Measurements from ENCODE around the gene AADACL2.
"Not testable (repeated sequence)": the region's sequence is repeated elsewhere in the genome, so short reads cannot be mapped to it uniquely, and the experiment has no call there.

Gene AADACL2

GRCh38 chr3:151733613-151734012 is at the start of gene AADACL2:
Gene AADACL2, plus strand, starts transcription at chr3:151733927. Its CDS starts 109 bp downstream, at chr3:151734036.
- DNase-seq (ENCODE audit: low read depth): peak; percentile 47

GRCh38 chr3:151684094-151684493 is 49.6 kb upstream of the AADACL2 start:
- no peak for DNase-seq (ENCODE audit: low read depth)

GRCh38 chr3:151686257-151686656 is 47.5 kb upstream of the AADACL2 start:
- no peak for DNase-seq (ENCODE audit: low read depth)

GRCh38 chr3:151687076-151687475 is 46.7 kb upstream of the AADACL2 start:
- DNase-seq (ENCODE audit: low read depth): no peak

DNA sequence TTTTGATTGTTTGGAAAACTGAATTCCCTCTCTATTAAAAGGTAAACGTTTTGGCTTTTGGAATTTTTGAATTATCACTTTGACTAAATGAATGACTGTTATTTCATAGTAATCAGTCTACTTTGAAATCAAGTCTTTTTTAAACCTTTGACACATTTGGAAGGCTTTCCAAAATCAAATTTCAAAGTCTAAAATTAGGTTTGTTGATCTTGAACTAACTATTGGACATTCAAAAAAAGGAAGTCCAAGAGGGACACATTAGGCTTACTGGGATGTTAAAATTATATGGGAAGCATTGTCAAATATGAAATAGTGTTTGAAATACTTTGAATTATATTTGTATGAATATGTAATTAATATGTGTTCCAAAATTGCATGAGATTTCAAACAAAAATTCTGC is 45.2 kb upstream of the AADACL2 start:
- DNase-seq (ENCODE audit: low read depth): no peak

DNA sequence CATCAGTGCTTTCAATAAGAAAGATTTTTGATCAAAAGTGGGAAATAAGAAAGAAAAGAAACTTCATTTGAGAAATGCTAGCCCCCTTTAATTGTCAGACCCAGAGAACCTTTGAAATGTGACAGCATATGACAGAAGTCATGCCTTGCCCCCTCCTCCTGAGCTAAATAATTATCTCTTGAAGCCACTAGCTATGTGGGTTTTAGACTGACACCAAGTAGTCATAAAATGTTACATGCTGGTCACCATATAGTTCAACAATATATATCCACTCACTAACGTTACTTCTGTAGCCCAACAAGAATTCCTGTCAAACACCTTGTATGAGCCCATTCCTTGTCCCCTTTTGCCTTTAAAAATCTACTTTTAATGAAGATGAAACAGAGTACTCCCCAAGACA is 43.1 kb upstream of the AADACL2 start:
- DNase-seq (ENCODE audit: low read depth): no peak

DNA sequence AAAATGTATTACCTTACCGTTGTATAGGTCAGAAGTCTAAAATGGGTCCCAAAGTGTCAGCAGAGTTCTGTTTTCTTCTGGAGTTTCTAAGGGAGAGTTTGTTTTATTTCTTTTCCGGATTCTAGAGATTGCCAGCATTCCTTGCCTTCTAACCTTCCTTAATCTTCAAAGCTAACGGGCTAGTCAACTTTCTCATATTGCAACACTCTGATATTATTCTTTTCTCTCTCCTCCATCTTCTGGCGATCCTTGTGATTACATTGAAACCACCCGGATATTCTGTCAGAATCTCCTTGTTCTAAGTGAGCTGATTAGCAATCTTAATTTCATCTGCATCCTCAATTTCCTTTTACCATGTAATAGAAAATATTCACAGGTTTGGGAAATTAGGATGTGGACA is 36.2 kb upstream of the AADACL2 start:
- peak; percentile 76 for DNase-seq (ENCODE audit: low read depth)

DNA sequence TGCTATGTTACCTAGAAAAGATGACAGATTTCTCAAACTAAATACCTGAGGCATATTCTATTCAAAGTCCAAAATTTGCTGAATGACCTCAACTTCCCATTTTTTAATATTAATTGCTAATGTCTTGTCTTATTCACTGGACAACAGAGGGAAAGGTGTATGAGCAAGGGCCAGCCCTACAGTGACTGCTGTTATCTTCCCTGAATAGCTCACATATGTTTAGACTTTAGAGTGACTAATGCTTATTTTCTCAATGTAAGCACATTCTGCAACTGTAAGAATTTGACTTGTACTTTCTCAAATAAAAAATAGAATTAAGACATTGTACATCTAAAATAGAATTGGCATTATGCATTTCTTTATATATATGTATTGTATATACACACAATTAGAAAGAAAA is 26.5 kb upstream of the AADACL2 start:
- peak; percentile 10 for DNase-seq (ENCODE audit: low read depth)

GRCh38 chr3:151708868-151709267 is 24.9 kb upstream of the AADACL2 start:
- no peak for DNase-seq (ENCODE audit: low read depth)

DNA sequence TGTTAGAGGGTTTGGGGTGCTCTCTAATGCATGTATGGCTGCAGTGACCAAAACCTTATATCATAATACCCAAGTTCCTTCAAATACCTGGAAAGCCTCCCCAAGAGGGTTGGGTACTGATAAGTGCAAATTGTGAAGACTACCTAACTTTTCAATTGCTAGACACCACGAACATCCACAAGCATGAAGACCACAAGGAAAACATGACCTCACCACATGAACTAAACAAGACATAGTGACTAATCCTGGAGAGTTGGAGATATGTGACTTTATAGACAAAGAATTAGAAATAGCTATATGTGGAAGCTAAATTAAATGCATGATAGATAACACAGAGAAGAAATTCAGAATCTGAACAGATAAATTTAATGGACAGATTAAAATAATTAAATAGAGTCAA is 23.9 kb upstream of the AADACL2 start:
- peak; percentile 52 for DNase-seq (ENCODE audit: low read depth)

DNA sequence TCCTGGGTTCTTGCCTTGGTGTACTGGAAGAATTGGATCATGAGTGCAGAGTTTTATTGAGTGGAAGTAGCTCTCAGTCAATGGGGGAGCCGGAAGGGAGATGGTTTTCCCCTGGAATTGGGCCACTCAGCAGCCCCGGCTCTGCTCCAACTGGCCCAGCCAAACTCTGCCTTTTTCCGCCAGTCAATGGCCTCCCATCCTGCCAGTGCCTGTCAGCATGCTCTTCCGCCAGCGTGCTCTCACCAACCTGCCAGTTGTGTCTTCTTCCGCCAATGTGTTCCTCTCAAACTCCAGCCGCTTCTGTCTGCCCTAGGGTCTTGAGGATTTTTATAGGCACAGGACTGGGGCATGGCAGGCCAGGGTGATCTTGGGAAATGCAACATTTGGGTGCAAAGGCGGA is 12.4 kb upstream of the AADACL2 start:
- no peak for DNase-seq (ENCODE audit: low read depth)

DNA sequence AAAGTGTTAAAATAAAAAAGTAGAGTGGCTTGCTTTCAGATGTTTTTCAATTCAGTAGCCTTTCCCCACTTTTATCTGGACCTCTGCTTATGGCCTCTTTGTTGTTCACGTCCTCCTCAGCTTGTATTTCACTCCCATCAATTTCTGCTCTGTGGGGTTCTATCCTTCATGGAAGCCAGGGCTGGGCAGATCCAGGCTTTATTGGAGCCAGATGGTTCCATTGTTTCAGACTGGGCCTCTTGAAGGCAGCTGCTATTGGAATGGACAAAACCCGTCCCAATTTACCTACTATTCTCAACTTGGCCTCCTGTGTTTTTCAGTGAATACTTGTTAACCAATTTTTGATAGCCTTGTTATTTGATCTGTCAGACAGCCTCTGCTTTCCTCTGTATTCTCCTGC is 10.9 kb upstream of the AADACL2 start:
- no peak for DNase-seq (ENCODE audit: low read depth)

GRCh38 chr3:151724576-151725562 is 8.9 kb upstream of the AADACL2 start:
- no peak for DNase-seq (ENCODE audit: low read depth)

- peak; percentile 59 for DNase-seq (ENCODE audit: low read depth)
Measured at GRCh38 chr3:151726016-151726415, 7.7 kb upstream of the AADACL2 start.

GRCh38 chr3:151732861-151733260 is 866 bp upstream of the AADACL2 start:
- no peak for DNase-seq (ENCODE audit: low read depth)

DNA sequence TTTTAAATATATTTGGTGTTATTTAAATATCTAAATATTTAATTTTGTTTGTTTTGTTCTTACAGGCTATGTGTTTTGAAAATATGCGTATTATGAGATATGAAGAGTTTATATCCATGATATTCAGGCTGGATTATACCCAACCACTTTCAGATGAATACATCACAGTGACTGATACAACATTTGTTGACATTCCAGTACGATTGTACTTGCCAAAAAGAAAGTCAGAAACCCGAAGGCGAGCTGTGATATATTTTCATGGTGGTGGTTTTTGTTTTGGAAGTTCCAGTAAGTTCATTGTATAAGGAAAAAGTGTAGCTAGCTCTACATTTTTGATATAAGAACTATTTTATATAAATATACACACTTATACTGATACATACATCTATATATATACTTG is 6.9 kb downstream of the AADACL2 start:
- no peak for DNase-seq (ENCODE audit: low read depth)

DNA sequence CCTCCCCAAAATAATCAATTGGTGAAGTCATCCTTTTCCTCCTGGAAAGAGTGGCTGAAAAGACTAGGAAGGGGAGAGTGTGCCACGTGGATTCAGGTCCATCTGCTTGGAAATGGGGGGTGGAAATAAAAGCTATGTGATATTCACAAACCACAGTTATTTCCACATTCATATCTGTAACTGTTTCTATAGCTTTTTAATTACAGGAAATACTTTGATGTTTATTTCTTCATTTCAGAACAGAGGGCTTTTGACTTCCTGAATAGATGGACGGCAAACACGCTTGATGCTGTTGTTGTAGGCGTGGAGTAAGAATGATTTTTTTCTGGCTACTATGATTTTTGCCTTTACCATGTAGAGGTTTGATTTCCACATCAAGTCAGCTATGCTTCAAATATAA is 10.1 kb downstream of the AADACL2 start:
- DNase-seq (ENCODE audit: low read depth): no peak

DNA sequence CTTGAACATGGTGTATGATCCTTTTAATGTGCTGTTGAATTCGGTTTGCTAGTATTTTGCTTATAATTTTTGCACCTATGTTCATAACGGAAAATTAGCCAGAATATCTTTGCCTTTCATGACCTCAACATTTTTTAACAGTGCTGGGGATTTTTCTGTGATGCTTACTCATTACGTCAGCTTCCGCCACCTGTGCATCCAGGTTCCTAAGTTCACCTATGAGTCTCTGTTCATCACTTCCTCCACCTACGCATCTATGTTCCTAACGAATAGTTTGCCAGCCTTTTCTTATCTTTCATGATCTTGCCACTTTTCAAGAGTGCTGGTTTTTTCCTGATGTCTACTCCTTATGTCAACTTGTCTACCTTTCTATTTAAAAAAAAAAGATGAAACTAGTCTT is 16.5 kb downstream of the AADACL2 start:
- DNase-seq (ENCODE audit: low read depth): no peak

DNA sequence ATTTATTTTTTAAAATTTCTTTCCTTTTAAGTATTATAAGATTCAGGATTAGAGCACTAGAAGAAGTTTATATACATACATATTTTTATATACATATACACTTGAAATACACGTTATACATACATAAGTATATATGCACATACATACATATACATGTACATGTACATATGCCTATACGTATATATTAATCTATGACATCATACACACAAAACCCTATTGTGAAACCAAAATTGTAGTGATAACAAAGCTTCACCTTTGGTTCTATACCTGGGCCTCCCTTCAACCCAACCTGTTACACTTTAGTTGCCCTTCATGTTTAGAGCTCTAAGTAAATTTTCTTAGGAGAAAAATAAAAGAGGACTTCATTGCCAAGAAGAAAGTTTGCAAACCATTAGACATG is 17.0 kb downstream of the AADACL2 start:
- DNase-seq (ENCODE audit: low read depth): no peak

GRCh38 chr3:151751161-151751560 is 17.4 kb downstream of the AADACL2 start:
- peak; percentile 85 for DNase-seq (ENCODE audit: low read depth)

DNA sequence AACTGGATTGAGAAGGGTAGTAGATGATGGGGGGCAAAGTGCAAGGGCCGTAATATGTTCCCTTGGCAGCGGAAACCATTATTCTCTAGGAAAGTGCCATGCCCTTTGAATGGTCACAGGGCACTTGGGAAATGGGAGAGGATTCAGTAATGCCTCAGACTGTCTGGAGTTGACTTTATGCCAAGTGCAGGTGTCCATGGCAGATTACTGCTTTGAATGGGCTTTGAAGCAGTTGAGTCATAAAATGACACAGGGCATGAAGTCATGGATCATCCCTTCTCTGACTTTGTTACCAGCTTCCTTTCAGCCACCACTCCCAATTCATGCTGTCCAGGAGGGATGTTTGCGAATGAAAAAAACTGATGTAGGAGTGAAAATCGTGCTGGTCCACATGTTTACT is 20.1 kb downstream of the AADACL2 start:
- no peak for DNase-seq (ENCODE audit: low read depth)

- no peak for DNase-seq (ENCODE audit: low read depth)
Measured at GRCh38 chr3:151761581-151761980, 27.9 kb downstream of the AADACL2 start.

- not testable (repeated sequence) for DNase-seq (ENCODE audit: low read depth)
Measured at GRCh38 chr3:151764699-151765098, 31.0 kb downstream of the AADACL2 start.

DNA sequence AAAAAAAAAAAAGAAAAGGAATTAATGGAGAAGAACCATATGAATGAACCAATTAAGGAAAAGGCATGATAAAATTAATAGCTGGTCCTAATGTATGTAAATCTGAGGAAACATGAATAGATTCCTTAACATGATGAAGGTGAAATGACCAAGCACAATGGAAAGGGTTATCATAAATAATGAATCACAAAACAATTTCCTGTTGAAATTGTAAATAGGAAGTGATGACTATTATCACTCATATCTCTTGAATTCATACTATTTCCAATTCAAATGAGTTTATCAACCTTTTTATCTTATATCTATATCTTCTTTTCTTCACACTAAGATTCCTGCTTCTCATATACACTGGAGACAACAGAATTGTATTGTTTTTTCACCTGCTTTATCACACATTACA is 32.0 kb downstream of the AADACL2 start:
- no peak for DNase-seq (ENCODE audit: low read depth)
